Activated T-cell treated with anti-CD3 and anti-CD28 coated beads, Interleukin-2, amount 50 U/mL, for 4 hours (primary cell): Measurements from ENCODE around the gene JPH2. TPM values are rescaled to one million over a fixed set of nuclear protein-coding genes. Genes with fewer than 3 reads are reported as not detected.

Experiments
- ATAC-seq, 2 donors: fragments of 200-7000 bp; cut with Tn5 transposase; one replicate each; pipeline ENCODE4 v1.10.0; 2021
- DNase-seq: peaks from one replicate; pipeline ENCODE4 v3.0.0-alpha.2; 2020
- H3K27me3 Mint-ChIP-seq: one replicate; pipeline ENCODE4 v1.8.0; 2021; ENCODE audit warnings: low read depth, mixed read lengths
- H3K36me3 Mint-ChIP-seq: one replicate; pipeline ENCODE4 v1.8.0; 2022; ENCODE audit warnings: mixed read lengths; ENCODE audit not compliant: insufficient read depth
- H3K4me1 Mint-ChIP-seq: one replicate; pipeline ENCODE4 v1.8.0; 2021; ENCODE audit warnings: low read depth, mixed read lengths
- H3K4me3 Mint-ChIP-seq: one replicate; pipeline ENCODE4 v1.8.0; 2021; ENCODE audit warnings: mild to moderate bottlenecking, moderate library complexity, mixed read lengths
- H3K9me3 Mint-ChIP-seq: one replicate; pipeline ENCODE4 v1.8.0; 2021; ENCODE audit warnings: mixed read lengths
- total RNA-seq, 3 donors: library from RNA; stranded (reverse); gene quantifications; one replicate each; pipeline ENCODE4 v1.2.1, GENCODE V29; 2021

Gene JPH2
- total RNA-seq, 3 donors from 2014 or later: not detected

DNA sequence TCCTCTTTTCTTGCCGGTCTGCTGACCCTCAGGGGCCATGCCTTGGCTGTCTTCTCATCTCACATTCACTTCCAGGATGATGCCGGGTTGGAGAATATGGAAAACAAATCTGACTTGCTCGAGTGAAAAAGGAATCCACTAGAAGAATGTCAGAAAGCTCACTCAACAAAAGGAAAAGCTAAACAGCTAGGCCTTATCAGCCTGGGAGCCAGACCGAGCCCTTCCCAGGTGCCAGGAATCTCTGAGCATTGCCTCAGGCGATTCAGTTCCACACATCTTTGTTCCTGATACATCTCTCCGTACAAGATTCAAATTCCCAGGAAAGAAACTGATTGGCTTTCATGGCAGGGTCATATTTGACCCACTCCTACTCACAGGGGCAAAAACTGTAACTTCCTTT, 32.8 kb upstream of the JPH2 start:
- ATAC-seq (no peak), DNase-seq (no peak)
- Mint-ChIP-seq H3K4me3 (no peak overlapping the region), H3K36me3 (peaks cover 9% of the 10 kb centered on the region), H3K27me3 (no peaks in the 10 kb centered on the region), H3K4me1 (peaks cover 55% of the 10 kb centered on the region), H3K9me3 (no peaks in the 10 kb centered on the region)

DNA sequence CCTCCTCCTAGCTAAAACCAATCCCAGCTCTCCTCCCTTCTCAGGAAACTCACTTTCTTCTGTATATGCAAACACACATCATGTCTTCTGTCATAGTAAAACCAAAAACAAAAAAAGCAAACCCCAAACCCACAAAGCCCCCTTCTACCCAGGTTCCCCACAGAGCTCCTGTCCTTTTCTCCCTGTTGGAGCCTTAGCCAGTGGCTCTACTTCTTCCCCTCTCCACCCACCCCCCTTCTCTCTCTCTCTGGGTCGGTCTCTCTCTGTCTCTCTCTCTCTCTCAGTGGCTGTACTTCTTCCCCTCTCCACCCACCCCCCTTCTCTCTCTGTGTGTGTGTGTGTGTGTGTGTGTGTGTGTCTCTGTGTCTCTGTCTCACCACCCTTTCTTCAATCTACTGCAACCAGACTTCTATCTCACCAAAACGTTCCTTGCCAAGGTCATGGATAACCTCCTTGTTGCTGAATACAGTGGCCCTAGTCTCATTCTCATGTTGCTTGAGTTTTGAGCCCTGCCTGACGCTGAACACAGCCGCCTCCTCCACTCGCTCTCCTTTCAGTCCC, 32.3 kb upstream of the JPH2 start:
- Mint-ChIP-seq H3K9me3 (no peaks in the 10 kb centered on the region), H3K4me3 (peak overlapping the region; percentile 22), H3K36me3 (peaks cover 9% of the 10 kb centered on the region), H3K27me3 (no peaks in the 10 kb centered on the region), H3K4me1 (peaks cover 56% of the 10 kb centered on the region)
- peak; percentile 15 to 32 for ATAC-seq
- no peak for DNase-seq

DNA sequence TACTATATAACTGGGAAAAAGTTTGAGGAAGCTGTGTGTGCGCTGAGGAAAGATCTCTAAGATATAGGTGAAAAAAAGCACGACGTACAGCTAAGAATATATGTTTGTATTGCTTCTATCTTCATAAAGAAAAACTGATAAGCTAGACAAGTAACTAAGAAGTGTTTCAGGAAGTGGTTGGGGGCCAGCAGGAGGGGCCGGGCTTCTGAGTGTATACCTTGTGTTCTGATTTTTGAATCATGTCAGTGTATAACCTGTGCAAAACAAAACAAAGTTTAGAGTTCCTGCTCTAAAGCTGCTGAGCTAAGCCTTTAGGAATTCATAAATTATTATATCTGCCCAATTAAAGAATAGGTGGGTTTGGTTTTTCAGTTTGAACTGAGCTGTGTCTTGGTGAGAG, 31.5 kb upstream of the JPH2 start:
- no peaks in the 10 kb centered on the region for H3K27me3 Mint-ChIP-seq
- DNase-seq (peak; percentile 22), ATAC-seq (peak; percentile 51)
- no peaks in the 10 kb centered on the region for H3K9me3 Mint-ChIP-seq
- H3K36me3 Mint-ChIP-seq: peaks cover 9% of the 10 kb centered on the region
- peaks cover 56% of the 10 kb centered on the region for H3K4me1 Mint-ChIP-seq
- H3K4me3 Mint-ChIP-seq: peak overlapping the region; percentile 76

GRCh38 chr20:44217342-44218092, 30.5 kb upstream of the JPH2 start:
- Mint-ChIP-seq H3K4me3 (peak overlapping the region; percentile 76), H3K9me3 (no peaks in the 10 kb centered on the region), H3K4me1 (peaks cover 60% of the 10 kb centered on the region), H3K36me3 (peaks cover 9% of the 10 kb centered on the region), H3K27me3 (no peaks in the 10 kb centered on the region)
- peak; percentile 50 for DNase-seq
- ATAC-seq: peak; percentile 63 to 69

DNA sequence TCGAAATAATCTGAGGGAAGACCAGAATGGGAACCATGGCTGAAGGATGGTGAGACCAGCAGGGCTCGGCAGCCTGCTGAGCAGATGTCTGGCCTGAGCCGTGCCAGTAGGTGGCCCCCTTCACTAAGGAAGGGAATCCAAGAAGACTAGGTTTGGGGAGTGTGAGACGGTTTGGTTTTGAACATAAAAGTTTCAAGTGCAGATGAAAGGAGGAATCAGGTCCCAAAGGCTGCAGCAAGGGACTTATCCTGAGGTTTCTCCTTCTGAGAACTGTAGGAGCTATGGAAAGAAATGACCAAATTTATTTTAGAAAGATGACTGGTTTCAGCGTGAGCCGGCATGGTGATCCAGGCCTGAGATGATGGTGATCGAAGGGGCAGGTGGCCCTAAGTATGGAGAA, 28.1 kb upstream of the JPH2 start:
- ATAC-seq (no peak), DNase-seq (peak; percentile 69)
- Mint-ChIP-seq H3K36me3 (peaks cover 9% of the 10 kb centered on the region), H3K4me3 (peak overlapping the region; percentile 1), H3K9me3 (no peaks in the 10 kb centered on the region), H3K27me3 (no peaks in the 10 kb centered on the region), H3K4me1 (peaks cover 67% of the 10 kb centered on the region)

- H3K36me3 Mint-ChIP-seq: peaks cover 9% of the 10 kb centered on the region
- no peak overlapping the region for H3K4me3 Mint-ChIP-seq
- H3K27me3 Mint-ChIP-seq: no peaks in the 10 kb centered on the region
- ATAC-seq (no peak), DNase-seq (no peak)
- H3K4me1 Mint-ChIP-seq: peaks cover 64% of the 10 kb centered on the region
- no peaks in the 10 kb centered on the region for H3K9me3 Mint-ChIP-seq
Measured at GRCh38 chr20:44212792-44213191, 25.8 kb upstream of the JPH2 start.

GRCh38 chr20:44211177-44212039, 24.4 kb upstream of the JPH2 start:
- ATAC-seq: no peak
- Mint-ChIP-seq H3K9me3 (no peaks in the 10 kb centered on the region), H3K27me3 (no peaks in the 10 kb centered on the region), H3K4me1 (peaks cover 66% of the 10 kb centered on the region), H3K4me3 (peak overlapping the region; percentile 99), H3K36me3 (peaks cover 10% of the 10 kb centered on the region)
- DNase-seq: no peak

GRCh38 chr20:44210406-44211176, 23.6 kb upstream of the JPH2 start, which contains the start of gene OSER1:
Gene OSER1, minus strand, starts transcription at chr20:44210771. Its CDS starts 3,814 bp downstream, at chr20:44206957.
- ATAC-seq: peak; percentile 86
- H3K4me3 Mint-ChIP-seq: peak within 1 kb of the TSS; percentile 99
- peaks cover 11% of the 10 kb centered on the region for H3K36me3 Mint-ChIP-seq
- no peaks in the 10 kb centered on the region for H3K9me3 Mint-ChIP-seq
- DNase-seq: peak; percentile 98
- peaks cover 64% of the 10 kb centered on the region for H3K4me1 Mint-ChIP-seq
- no peaks in the 10 kb centered on the region for H3K27me3 Mint-ChIP-seq

GRCh38 chr20:44209686-44210405, 22.9 kb upstream of the JPH2 start:
- H3K4me3 Mint-ChIP-seq: peak overlapping the region; percentile 99
- H3K4me1 Mint-ChIP-seq: peaks cover 58% of the 10 kb centered on the region
- no peaks in the 10 kb centered on the region for H3K27me3 Mint-ChIP-seq
- no peak for ATAC-seq
- DNase-seq: no peak
- no peaks in the 10 kb centered on the region for H3K9me3 Mint-ChIP-seq
- peaks cover 9% of the 10 kb centered on the region for H3K36me3 Mint-ChIP-seq

DNA sequence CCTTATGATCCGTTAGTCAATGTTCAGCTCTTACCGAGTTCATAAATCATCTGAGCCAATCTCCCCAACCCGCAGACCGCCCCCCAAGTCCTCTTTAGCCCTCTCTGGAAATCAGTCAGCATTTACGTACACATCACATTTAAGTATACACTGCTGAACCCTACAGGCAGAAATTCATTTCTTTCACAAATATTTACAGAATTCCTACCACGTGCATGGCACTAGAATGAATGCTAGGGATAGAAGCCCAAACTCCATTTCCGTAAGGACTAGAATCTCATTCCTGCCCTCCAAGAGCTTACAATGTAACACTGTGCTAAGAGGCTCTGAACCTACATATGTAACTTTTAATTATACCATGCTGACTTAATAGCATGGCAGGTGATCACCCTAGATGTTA, 21.8 kb upstream of the JPH2 start:
- ATAC-seq (no peak), DNase-seq (no peak)
- Mint-ChIP-seq H3K36me3 (peaks cover 9% of the 10 kb centered on the region), H3K9me3 (no peaks in the 10 kb centered on the region), H3K4me3 (peak overlapping the region; percentile 99), H3K27me3 (no peaks in the 10 kb centered on the region), H3K4me1 (peaks cover 61% of the 10 kb centered on the region)

- Mint-ChIP-seq H3K4me1 (peaks cover 65% of the 10 kb centered on the region), H3K4me3 (peak overlapping the region; percentile 99), H3K36me3 (peaks cover 9% of the 10 kb centered on the region), H3K27me3 (no peaks in the 10 kb centered on the region), H3K9me3 (no peaks in the 10 kb centered on the region)
- ATAC-seq (no peak), DNase-seq (no peak)
Measured at GRCh38 chr20:44208165-44208564, 21.2 kb upstream of the JPH2 start.

DNA sequence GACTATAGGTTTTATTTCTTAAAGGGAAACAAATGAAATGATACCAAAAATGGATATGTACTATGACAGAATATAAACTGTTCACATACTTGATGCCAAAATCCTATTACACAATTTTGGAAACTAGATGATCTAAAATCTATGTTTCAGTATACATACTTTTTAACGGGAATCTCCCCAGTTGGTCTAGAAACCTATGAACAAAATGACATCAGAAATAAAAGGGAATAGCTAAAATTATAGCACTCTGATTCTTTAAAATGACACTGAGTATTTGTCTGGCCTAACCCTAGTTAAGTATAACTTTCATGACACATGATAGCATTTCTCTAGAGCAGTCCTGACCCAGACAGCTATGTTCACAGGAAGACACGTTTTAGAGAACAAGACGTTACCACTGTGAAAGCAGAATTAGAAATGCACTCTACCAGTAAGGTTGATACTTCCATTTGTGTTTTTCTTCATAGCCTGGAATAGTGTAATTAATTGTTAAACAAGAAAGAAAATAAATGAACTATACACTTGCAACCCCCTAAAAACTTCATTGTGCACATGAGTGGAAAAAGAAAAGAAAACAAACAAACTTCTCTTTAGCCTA, 20.2 kb upstream of the JPH2 start:
- peaks cover 15% of the 10 kb centered on the region for H3K36me3 Mint-ChIP-seq
- no peaks in the 10 kb centered on the region for H3K27me3 Mint-ChIP-seq
- H3K9me3 Mint-ChIP-seq: no peaks in the 10 kb centered on the region
- ATAC-seq (no peak), DNase-seq (no peak)
- peak overlapping the region; percentile 24 for H3K4me3 Mint-ChIP-seq
- H3K4me1 Mint-ChIP-seq: peaks cover 61% of the 10 kb centered on the region

DNA sequence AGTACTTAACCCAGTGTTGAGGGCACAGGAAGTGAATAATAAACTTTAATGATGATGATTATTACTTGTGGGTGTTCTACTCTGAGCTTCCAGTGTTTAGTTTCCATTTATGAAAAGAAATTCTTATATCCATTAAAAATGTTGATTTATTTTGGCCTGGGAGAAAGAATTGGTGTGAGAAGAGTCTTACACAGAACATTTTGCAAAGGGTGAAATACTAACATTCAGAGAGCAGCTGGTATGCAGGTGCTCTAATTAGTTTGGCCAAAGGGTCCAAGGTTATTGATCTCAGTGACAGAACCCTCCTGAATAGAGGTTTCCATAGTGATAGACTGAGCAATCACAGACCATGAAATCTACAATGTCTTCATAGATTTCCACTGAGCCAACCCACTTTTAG, 19.1 kb upstream of the JPH2 start:
- no peak overlapping the region for H3K4me3 Mint-ChIP-seq

More for the DNA sequence above, 19.1 kb upstream of the JPH2 start:
- Mint-ChIP-seq H3K36me3 (peaks cover 20% of the 10 kb centered on the region), H3K9me3 (no peaks in the 10 kb centered on the region), H3K4me1 (peaks cover 54% of the 10 kb centered on the region), H3K27me3 (no peaks in the 10 kb centered on the region)
- DNase-seq: no peak
- ATAC-seq: no peak
